HepG2 (cell line): ENCODE data around the gene TLR6. TPM values are rescaled to one million over a fixed set of nuclear protein-coding genes. Genes with fewer than 3 reads are reported as not detected.

Experiments used
- ATAC-seq: fragments of 200-7000 bp; cut with Tn5 transposase; 3 replicates; pipeline ENCODE4 v1.9.1; 2020; ENCODE audit warnings: mild to moderate bottlenecking, moderate library complexity
- BruUV-seq: library from RNA; stranded (reverse); fragments of 400-500 nt; replicated peaks from 2 replicates; lab custom pipeline; 2021; lab: Mats Ljungman, UMichigan
- CTCF ChIA-PET: fragments of 300-600 bp; formaldehyde crosslinking; extraction: SDS; loops from one replicate; lab custom pipeline; 2021; ENCODE audit warnings: low total read pairs, inconsistent platforms, low intra/inter-chr PET ratio; lab: Yijun Ruan, JAX
- POLR2A ChIA-PET: fragments of 350-600 bp; sonication (Branson Sonifier 250); formaldehyde crosslinking; loops from one replicate; lab custom pipeline; 2020; ENCODE audit warnings: antibody characterized with exemption, inconsistent platforms; lab: Yijun Ruan, JAX
- DNase-seq: peaks from one replicate; pipeline ENCODE4 v3.0.0-alpha.2; 2015; ENCODE audit warnings: low spot score
- FAIRE-seq: peaks from 3 replicates; lab custom pipeline; 2011; peaks lifted over from hg19 to GRCh38; lab: Jason Lieb, UNC
- H2AFZ ChIP-seq: one replicate; pipeline ENCODE4 v1.6.1; 2011; ENCODE audit warnings: low read length, inconsistent platforms
- H3K27ac ChIP-seq: fragments of 300-600 bp; 3 replicates; pipeline ENCODE4 v1.8.0; 2011; ENCODE audit warnings: mixed run types, mild to moderate bottlenecking, mixed read lengths, low read length, inconsistent platforms; ENCODE audit not compliant: insufficient read depth; ENCODE audit errors: extremely low read length
- H3K27me3 ChIP-seq, 2 experiments: fragments of 200-600 bp in 1 of 2; 2 replicates in 1 of 2; 3 replicates in 1 of 2; pipeline versions ENCODE4 v1.6.0 to v1.8.0; 2011; ENCODE audit warnings: low read length in 2 of 2, mild to moderate bottlenecking in 2 of 2, moderate library complexity in 2 of 2, inconsistent platforms in 1 of 2; ENCODE audit not compliant: insufficient read depth in 2 of 2, control insufficient read depth in 1 of 2
- H3K36me3 ChIP-seq, 2 experiments: fragments of 200-600 bp in 1 of 2; replicated peaks in 1 of 2; 2 replicates in 1 of 2; 3 replicates in 1 of 2; pipeline versions ENCODE4 v1.5.1 to v1.8.0; 2011; ENCODE audit warnings: low read length in 2 of 2, inconsistent platforms in 1 of 2; ENCODE audit not compliant: insufficient read depth in 2 of 2, control insufficient read depth in 1 of 2
- H3K4me1 ChIP-seq: 2 replicates; pipeline ENCODE4 v1.5.1; 2012; ENCODE audit warnings: low read length, inconsistent platforms; ENCODE audit not compliant: insufficient read depth
- H3K4me2 ChIP-seq: 2 replicates; pipeline ENCODE4 v1.6.0; 2011; ENCODE audit warnings: low read depth, low read length, inconsistent platforms
- H3K4me3 ChIP-seq, 3 experiments: fragments of 200-600 bp in 1 of 3; sonication (generic), shearing (Covaris generic) in 1 of 3; replicated peaks in 1 of 3; 2 replicates each; pipeline ENCODE4 v1.5.1; 2011 to 2016; ENCODE audit warnings: low read length in 3 of 3, inconsistent platforms in 2 of 3, low read depth in 2 of 3, mild to moderate bottlenecking in 2 of 3, control low read depth in 1 of 3, mixed read lengths in 1 of 3; ENCODE audit not compliant: insufficient read depth in 1 of 3
- H3K79me2 ChIP-seq: one replicate; pipeline ENCODE4 v1.6.1; 2011; ENCODE audit warnings: low read length, inconsistent platforms; ENCODE audit not compliant: insufficient read depth
- H3K9ac ChIP-seq: 2 replicates; pipeline ENCODE4 v1.6.0; 2011; ENCODE audit warnings: mild to moderate bottlenecking, low read depth, low read length, inconsistent platforms; ENCODE audit not compliant: insufficient read depth
- H3K9me3 ChIP-seq: 2 replicates; pipeline ENCODE4 v1.5.1; 2012; ENCODE audit warnings: mild to moderate bottlenecking, low read length
- H4K20me1 ChIP-seq: 2 replicates; pipeline ENCODE4 v1.6.0; 2011; ENCODE audit warnings: inconsistent platforms, mild to moderate bottlenecking, low read length, moderate library complexity; ENCODE audit not compliant: insufficient read depth
- ASH2L ChIP-seq: fragments of 300-600, 200-600 bp; sonication (generic); IDR thresholded peaks from 2 replicates; pipeline ENCODE4 v1.7.0; 2017; ENCODE audit warnings: low read depth, mild to moderate bottlenecking, moderate library complexity, mixed read lengths, low read length; ENCODE audit not compliant: insufficient read length
- GATAD2A ChIP-seq: IDR thresholded peaks from 2 replicates; pipeline ENCODE4 v1.6.1; 2016
- NONO ChIP-seq, 2 experiments: fragments of 450-650 bp in 1 of 2; sonication (generic) in 1 of 2; formaldehyde crosslinking in 1 of 2; IDR thresholded peaks in 1 of 2; conservative IDR thresholded peaks in 1 of 2; 2 replicates each; pipeline versions ENCODE4 v1.6.1 to v1.8.0; 2017 to 2022; ENCODE audit warnings: mild to moderate bottlenecking in 1 of 2, missing genetic modification reagents in 1 of 2, moderate library complexity in 1 of 2
- SAP130 ChIP-seq: IDR thresholded peaks from 2 replicates; pipeline ENCODE4 v1.6.1; 2016; ENCODE audit warnings: low read depth
- SOX13 ChIP-seq, 3 experiments: fragments of 450-650 bp in 1 of 3; sonication (generic) in 1 of 3; formaldehyde crosslinking in 1 of 3; IDR thresholded peaks in 2 of 3; conservative IDR thresholded peaks in 1 of 3; 2 replicates each; pipeline versions ENCODE4 v1.5.0 to v1.6.1; 2016 to 2020; ENCODE audit warnings: antibody characterized with exemption in 1 of 3, mild to moderate bottlenecking in 1 of 3, missing compliant biosample characterization in 1 of 3, missing genetic modification reagents in 1 of 3, moderate library complexity in 1 of 3
- TEAD3 ChIP-seq: optimal IDR thresholded peaks from 2 replicates; pipeline ENCODE3; 2016; ENCODE audit warnings: borderline replicate concordance
- TRIM24 ChIP-seq: sonication (generic); formaldehyde crosslinking; IDR thresholded peaks from 2 replicates; pipeline ENCODE4 v1.8.0; 2022; ENCODE audit warnings: mild to moderate bottlenecking, missing genetic modification reagents
- YEATS4 ChIP-seq: sonication (generic); formaldehyde crosslinking; IDR thresholded peaks from 2 replicates; pipeline ENCODE4 v1.4.0; 2020; ENCODE audit warnings: missing genetic modification reagents, borderline replicate concordance
- ZNF296 ChIP-seq: sonication (generic); formaldehyde crosslinking; conservative IDR thresholded peaks from 2 replicates; pipeline ENCODE4 v1.5.0; 2020; ENCODE audit warnings: mild to moderate bottlenecking, missing genetic modification reagents
- ZNF337 ChIP-seq: sonication (generic); formaldehyde crosslinking; IDR thresholded peaks from 2 replicates; pipeline ENCODE4 v1.5.1; 2020; ENCODE audit warnings: missing genetic modification reagents, low read depth, mild to moderate bottlenecking, borderline replicate concordance
- ZNF7 ChIP-seq: IDR thresholded peaks from 2 replicates; pipeline ENCODE4 v1.6.1; 2016; ENCODE audit warnings: missing biosample characterization, missing genetic modification reagents
- WGBS: methylation state at CpG from one replicate; pipeline ENCODE4 v1.1.6; 2017; ENCODE audit warnings: low lambda C conversion rate; 5-methylcytosine and 5-hydroxymethylcytosine counted together
- in situ Hi-C: cut with HindIII; loops from 2 replicates; pipeline ENCODE4 v1.10.0; 2017; ENCODE audit warnings: low pct_unique_long_range_greater_than_20kb; ENCODE audit not compliant: extremely low pct_ligation_motif_present
- intact Hi-C: fragments of 100-400 bp; cut with micrococcal nuclease; formaldehyde crosslinking; loops from one replicate; pipeline ENCODE4 v1.10.0; 2022; ENCODE audit not compliant: unreplicated experiment
- polyA plus RNA-seq, 8 experiments: library from polyadenylated mRNA; depleted of rRNA in 3 of 8; stranded (reverse) in 7 of 8; unstranded in 1 of 8; fragments of >200 nt; fragmentation: Illumina TruSeq in 4 of 8; extraction: Trizol in 4 of 8; gene quantifications; 2 replicates each; pipeline versions ENCODE4 v1.2.1 to v1.2.3, GENCODE V29; 2011 to 2016; ENCODE audit warnings: low read depth in 4 of 8, missing spikeins in 1 of 8, mixed read lengths in 1 of 8; ENCODE audit not compliant: insufficient read depth in 1 of 8
- total RNA-seq, 5 experiments: library from RNA; depleted of rRNA; stranded (reverse); fragments of >200 nt; fragmentation: Illumina TruSeq; extraction: Trizol; gene quantifications; 2 replicates each; pipeline ENCODE4 v1.2.3, GENCODE V29; 2016; ENCODE audit warnings: low read depth in 1 of 5
- TF ChIP-seq, protein P1 (sequence below): sonication (generic); formaldehyde crosslinking; IDR thresholded peaks from 2 replicates; pipeline ENCODE4 v1.5.1; 2020; ENCODE audit warnings: missing genetic modification reagents, mild to moderate bottlenecking, borderline replicate concordance
- TF ChIP-seq, protein P2 (sequence below): sonication (generic); formaldehyde crosslinking; IDR thresholded peaks from 2 replicates; pipeline ENCODE4 v1.5.1; 2020; ENCODE audit warnings: mild to moderate bottlenecking, missing genetic modification reagents, borderline replicate concordance
- TF ChIP-seq, protein P3 (sequence below): IDR thresholded peaks from 2 replicates; pipeline ENCODE4 v1.6.1; 2012; ENCODE audit warnings: inconsistent platforms
- TF ChIP-seq, protein P4 (sequence below): IDR thresholded peaks from 2 replicates; pipeline ENCODE4 v1.6.1; 2016; ENCODE audit warnings: mild to moderate bottlenecking

The TLR6 gene
- total and polyA plus RNA-seq, 2 of the 13 experiments (the other 11 are each of a cell fraction or from before 2014, with no cell fraction given) = 0.33 to 0.71 TPM

DNA sequence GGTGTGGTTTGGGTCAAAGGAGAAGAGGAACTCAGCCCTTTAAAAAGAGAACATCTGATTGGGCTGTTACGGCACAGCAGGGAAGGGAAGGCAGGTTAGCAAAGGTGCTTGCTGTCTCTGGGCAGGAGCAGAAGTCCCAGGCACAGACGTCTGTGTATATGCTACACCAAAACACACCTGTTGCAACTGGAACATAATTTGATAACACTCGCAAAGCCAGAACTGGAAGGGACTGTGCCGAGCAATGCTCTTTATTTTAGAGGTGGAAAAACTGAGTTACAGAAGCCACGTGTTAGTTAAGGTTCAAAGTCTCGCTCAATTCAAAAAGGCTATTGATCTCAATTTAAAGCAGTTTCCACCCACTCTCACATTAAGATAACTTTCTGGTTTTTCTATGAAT lies 8.8 kb upstream of the TLR6 start:
- BruUV-seq = no TSS peak
- peak overlapping the region; percentile 19; the same call in 1 of the 2 replicates for H3K9ac ChIP-seq
- H3K79me2 ChIP-seq = peaks cover 30% of the 10 kb centered on the region
- no peaks in the 10 kb centered on the region for H3K27me3 ChIP-seq
- H3K9me3 ChIP-seq = no peaks in the 10 kb centered on the region
- in situ Hi-C loops (no loop called here), intact Hi-C loops (no loop called here)
- no peaks in the 10 kb centered on the region for H4K20me1 ChIP-seq
- FAIRE-seq (peak; percentile 8), ATAC-seq (no peak), DNase-seq (peak; percentile 25)
- H3K4me1 ChIP-seq = peaks cover 39% of the 10 kb centered on the region
- H3K4me3 ChIP-seq = no peak overlapping the region; a peak in 1 of 6 replicates
- no peak for TF ChIP-seq ZNF296 (CRISPR knock-in tag)
- TF ChIP-seq, protein P1, sequence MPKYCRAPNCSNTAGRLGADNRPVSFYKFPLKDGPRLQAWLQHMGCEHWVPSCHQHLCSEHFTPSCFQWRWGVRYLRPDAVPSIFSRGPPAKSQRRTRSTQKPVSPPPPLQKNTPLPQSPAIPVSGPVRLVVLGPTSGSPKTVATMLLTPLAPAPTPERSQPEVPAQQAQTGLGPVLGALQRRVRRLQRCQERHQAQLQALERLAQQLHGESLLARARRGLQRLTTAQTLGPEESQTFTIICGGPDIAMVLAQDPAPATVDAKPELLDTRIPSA (CRISPR knock-in tag) = no peak
- TF ChIP-seq ASH2L = peak; percentile 38
- TF ChIP-seq SAP130 = 0 out of 2 replicates have a peak, but pooled peaks have one; percentile 17
- TF ChIP-seq YEATS4 = peak; percentile 49; the same call in 1 of the 2 replicates
- peak; percentile 24 for TF ChIP-seq TEAD3 (CRISPR knock-in tag)
- TF ChIP-seq, protein P2, sequence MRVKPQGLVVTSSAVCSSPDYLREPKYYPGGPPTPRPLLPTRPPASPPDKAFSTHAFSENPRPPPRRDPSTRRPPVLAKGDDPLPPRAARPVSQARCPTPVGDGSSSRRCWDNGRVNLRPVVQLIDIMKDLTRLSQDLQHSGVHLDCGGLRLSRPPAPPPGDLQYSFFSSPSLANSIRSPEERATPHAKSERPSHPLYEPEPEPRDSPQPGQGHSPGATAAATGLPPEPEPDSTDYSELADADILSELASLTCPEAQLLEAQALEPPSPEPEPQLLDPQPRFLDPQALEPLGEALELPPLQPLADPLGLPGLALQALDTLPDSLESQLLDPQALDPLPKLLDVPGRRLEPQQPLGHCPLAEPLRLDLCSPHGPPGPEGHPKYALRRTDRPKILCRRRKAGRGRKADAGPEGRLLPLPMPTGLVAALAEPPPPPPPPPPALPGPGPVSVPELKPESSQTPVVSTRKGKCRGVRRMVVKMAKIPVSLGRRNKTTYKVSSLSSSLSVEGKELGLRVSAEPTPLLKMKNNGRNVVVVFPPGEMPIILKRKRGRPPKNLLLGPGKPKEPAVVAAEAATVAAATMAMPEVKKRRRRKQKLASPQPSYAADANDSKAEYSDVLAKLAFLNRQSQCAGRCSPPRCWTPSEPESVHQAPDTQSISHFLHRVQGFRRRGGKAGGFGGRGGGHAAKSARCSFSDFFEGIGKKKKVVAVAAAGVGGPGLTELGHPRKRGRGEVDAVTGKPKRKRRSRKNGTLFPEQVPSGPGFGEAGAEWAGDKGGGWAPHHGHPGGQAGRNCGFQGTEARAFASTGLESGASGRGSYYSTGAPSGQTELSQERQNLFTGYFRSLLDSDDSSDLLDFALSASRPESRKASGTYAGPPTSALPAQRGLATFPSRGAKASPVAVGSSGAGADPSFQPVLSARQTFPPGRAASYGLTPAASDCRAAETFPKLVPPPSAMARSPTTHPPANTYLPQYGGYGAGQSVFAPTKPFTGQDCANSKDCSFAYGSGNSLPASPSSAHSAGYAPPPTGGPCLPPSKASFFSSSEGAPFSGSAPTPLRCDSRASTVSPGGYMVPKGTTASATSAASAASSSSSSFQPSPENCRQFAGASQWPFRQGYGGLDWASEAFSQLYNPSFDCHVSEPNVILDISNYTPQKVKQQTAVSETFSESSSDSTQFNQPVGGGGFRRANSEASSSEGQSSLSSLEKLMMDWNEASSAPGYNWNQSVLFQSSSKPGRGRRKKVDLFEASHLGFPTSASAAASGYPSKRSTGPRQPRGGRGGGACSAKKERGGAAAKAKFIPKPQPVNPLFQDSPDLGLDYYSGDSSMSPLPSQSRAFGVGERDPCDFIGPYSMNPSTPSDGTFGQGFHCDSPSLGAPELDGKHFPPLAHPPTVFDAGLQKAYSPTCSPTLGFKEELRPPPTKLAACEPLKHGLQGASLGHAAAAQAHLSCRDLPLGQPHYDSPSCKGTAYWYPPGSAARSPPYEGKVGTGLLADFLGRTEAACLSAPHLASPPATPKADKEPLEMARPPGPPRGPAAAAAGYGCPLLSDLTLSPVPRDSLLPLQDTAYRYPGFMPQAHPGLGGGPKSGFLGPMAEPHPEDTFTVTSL (CRISPR knock-in tag) = peak; percentile 36; the same call in 1 of the 2 replicates
- TF ChIP-seq, protein P3, sequence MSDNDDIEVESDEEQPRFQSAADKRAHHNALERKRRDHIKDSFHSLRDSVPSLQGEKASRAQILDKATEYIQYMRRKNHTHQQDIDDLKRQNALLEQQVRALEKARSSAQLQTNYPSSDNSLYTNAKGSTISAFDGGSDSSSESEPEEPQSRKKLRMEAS = peak; percentile 39; the same call in 1 of the 2 replicates
- no peak for TF ChIP-seq TRIM24 (CRISPR knock-in tag)
- 0 out of 2 replicates have a peak, but pooled peaks have one; percentile 8 for TF ChIP-seq GATAD2A
- TF ChIP-seq SOX13 (IDR thresholded peaks at IDR 0.05) = no peak
- TF ChIP-seq SOX13 (CRISPR knock-in tag; conservative IDR thresholded peaks at IDR 0.05 in 1 of 2, IDR thresholded peaks at IDR 0.05 in 1 of 2) = 0 out of 4 replicates have a peak, but pooled peaks of 1 of the 2 experiments have one; percentile 17
- no peak for TF ChIP-seq NONO (IDR thresholded peaks at IDR 0.05)
- no peak for TF ChIP-seq NONO (CRISPR knock-in tag; conservative IDR thresholded peaks at IDR 0.05)
- no peak for TF ChIP-seq ZNF7 (CRISPR knock-in tag)
- TF ChIP-seq ZNF337 (CRISPR knock-in tag) = no peak
- TF ChIP-seq, protein P4, sequence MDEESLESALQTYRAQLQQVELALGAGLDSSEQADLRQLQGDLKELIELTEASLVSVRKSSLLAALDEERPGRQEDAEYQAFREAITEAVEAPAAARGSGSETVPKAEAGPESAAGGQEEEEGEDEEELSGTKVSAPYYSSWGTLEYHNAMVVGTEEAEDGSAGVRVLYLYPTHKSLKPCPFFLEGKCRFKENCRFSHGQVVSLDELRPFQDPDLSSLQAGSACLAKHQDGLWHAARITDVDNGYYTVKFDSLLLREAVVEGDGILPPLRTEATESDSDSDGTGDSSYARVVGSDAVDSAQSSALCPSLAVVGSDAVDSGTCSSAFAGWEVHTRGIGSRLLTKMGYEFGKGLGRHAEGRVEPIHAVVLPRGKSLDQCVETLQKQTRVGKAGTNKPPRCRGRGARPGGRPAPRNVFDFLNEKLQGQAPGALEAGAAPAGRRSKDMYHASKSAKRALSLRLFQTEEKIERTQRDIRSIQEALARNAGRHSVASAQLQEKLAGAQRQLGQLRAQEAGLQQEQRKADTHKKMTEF (CRISPR knock-in tag) = 0 out of 2 replicates have a peak, but pooled peaks have one; percentile 23
- WGBS = 30% methylated on average over 6 of the region's 6 CpGs
- POLR2A ChIA-PET = no interaction called here
- CTCF ChIA-PET = no interaction called here
- H3K36me3 ChIP-seq = peaks cover 4 to 5% of the 10 kb centered on the region in 2 experiments
- H3K27ac ChIP-seq = no peak overlapping the region
- peak overlapping the region; percentile 45 for H2AFZ ChIP-seq
- H3K4me2 ChIP-seq = peak overlapping the region; percentile 42
